Fibroblast of skin of back (primary cell): ENCODE data around the gene CYP2B6. TPM values are rescaled to one million over a fixed set of nuclear protein-coding genes. Genes with fewer than 3 reads are reported as not detected.
"Not testable (repeated sequence)": the region's sequence is repeated elsewhere in the genome, so short reads cannot be mapped to it uniquely, and the experiment has no call there.

Source experiments
- DNase-seq: peaks from one replicate; pipeline ENCODE4 v3.0.0-alpha.2; 2013
- polyA plus RNA-seq, 2 experiments: library from polyadenylated mRNA; unstranded; fragments of 120-200 nt; gene quantifications; one replicate each; pipeline ENCODE4 v1.2.1, GENCODE V29; 2013; ENCODE audit not compliant: insufficient read length in 2 of 2

CYP2B6 gene
- polyA plus RNA-seq (2013, experiment 1 of 2; ENCODE audit: insufficient read length): not detected
- polyA plus RNA-seq (2013, experiment 2 of 2; ENCODE audit: insufficient read length): not detected

- DNase-seq: no peak
Observed at GRCh38 chr19:40990972-40991381, at the start of gene CYP2B6. CYP2B6 (plus strand) TSS chr19:40991282; CDS start chr19:40991306, 24 bp downstream.

GRCh38 chr19:40941481-40942219 is 49.4 kb upstream of the CYP2B6 start:
- DNase-seq: no peak

- no peak for DNase-seq
Observed at GRCh38 chr19:40945645-40946044, 45.4 kb upstream of the CYP2B6 start.

GRCh38 chr19:40947114-40947513 is 44.0 kb upstream of the CYP2B6 start:
- DNase-seq: no peak

- DNase-seq: no peak
Observed at GRCh38 chr19:40947573-40947972, 43.5 kb upstream of the CYP2B6 start.

GRCh38 chr19:40948580-40949299 is 42.3 kb upstream of the CYP2B6 start:
- DNase-seq: no peak

- no peak for DNase-seq
Observed at GRCh38 chr19:40954573-40954972, 36.5 kb upstream of the CYP2B6 start.

- DNase-seq: no peak
Observed at GRCh38 chr19:40959338-40959737, 31.7 kb upstream of the CYP2B6 start.

- no peak for DNase-seq
Observed at GRCh38 chr19:40960062-40960685, 30.9 kb upstream of the CYP2B6 start.

- no peak for DNase-seq
Observed at GRCh38 chr19:40960780-40961179, 30.3 kb upstream of the CYP2B6 start.

- peak; percentile 8 for DNase-seq
Observed at GRCh38 chr19:40962460-40962961, 28.6 kb upstream of the CYP2B6 start.

GRCh38 chr19:40964361-40964760 is 26.7 kb upstream of the CYP2B6 start:
- not testable (repeated sequence) for DNase-seq

GRCh38 chr19:40965351-40965750 is 25.7 kb upstream of the CYP2B6 start:
- not testable (repeated sequence) for DNase-seq

GRCh38 chr19:40966591-40966990 is 24.5 kb upstream of the CYP2B6 start:
- not testable (repeated sequence) for DNase-seq

- not testable (repeated sequence) for DNase-seq
Observed at GRCh38 chr19:40968065-40968464, 23.0 kb upstream of the CYP2B6 start.

- not testable (repeated sequence) for DNase-seq
Observed at GRCh38 chr19:40969721-40970120, 21.4 kb upstream of the CYP2B6 start.

GRCh38 chr19:40970396-40971345 is 20.4 kb upstream of the CYP2B6 start:
- not testable (repeated sequence) for DNase-seq

GRCh38 chr19:40974633-40975037 is 16.4 kb upstream of the CYP2B6 start:
- peak; percentile 59 for DNase-seq

- no peak for DNase-seq
Observed at GRCh38 chr19:40976134-40976533, 14.9 kb upstream of the CYP2B6 start.

GRCh38 chr19:40976724-40977123 is 14.4 kb upstream of the CYP2B6 start:
- DNase-seq: no peak

- not testable (repeated sequence) for DNase-seq
Observed at GRCh38 chr19:40979759-40980158, 11.3 kb upstream of the CYP2B6 start.
